OCI-LY3 (cell line): ENCODE data around the gene MTIF3.

ENCODE experiments used
- H2AFZ ChIP-seq: fragments of 200-600, 300-600 bp; shearing (Covaris generic); 2 replicates; pipeline ENCODE4 v1.6.0; 2014; ENCODE audit warnings: antibody characterized with exemption, low read depth, low read length
- H3K27ac ChIP-seq: fragments of 200-600, 300-600 bp; sonication (generic); 2 replicates; pipeline ENCODE4 v1.5.1; 2014; ENCODE audit warnings: mild to moderate bottlenecking, low read length, moderate library complexity, mixed read lengths
- H3K27me3 ChIP-seq: fragments of 200-600, 300-600 bp; sonication (generic); 2 replicates; pipeline ENCODE4 v1.6.1; 2014; ENCODE audit warnings: low read depth, low read length, mixed read lengths
- H3K36me3 ChIP-seq: fragments of 200-600, 300-600 bp; sonication (generic); replicated peaks from 2 replicates; pipeline ENCODE3; 2014; ENCODE audit warnings: low read depth, low read length, mixed read lengths
- H3K4me1 ChIP-seq: fragments of 300-600, 200-600 bp; sonication (generic); 2 replicates; pipeline ENCODE4 v1.6.1; 2014; ENCODE audit warnings: low read length, mixed read lengths
- H3K4me2 ChIP-seq: fragments of 200-600, 300-600 bp; sonication (generic); 2 replicates; pipeline ENCODE4 v1.6.1; 2014; ENCODE audit warnings: low read length, mixed read lengths
- H3K4me3 ChIP-seq: fragments of 300-600, 200-600 bp; sonication (generic); 2 replicates; pipeline ENCODE4 v1.5.1; 2014; ENCODE audit warnings: antibody characterized with exemption, mild to moderate bottlenecking, low read length, moderate library complexity
- H3K79me2 ChIP-seq: fragments of 300-600, 200-600 bp; shearing (Covaris generic); 2 replicates; pipeline ENCODE4 v1.6.1; 2014; ENCODE audit warnings: mild to moderate bottlenecking, low read length, mixed read lengths
- H3K9ac ChIP-seq: fragments of 300-600, 200-600 bp; shearing (Covaris generic); 2 replicates; pipeline ENCODE4 v1.6.0; 2014; ENCODE audit warnings: mild to moderate bottlenecking, low read length, moderate library complexity
- H3K9me3 ChIP-seq: fragments of 200-600, 300-600 bp; shearing (Covaris generic); 2 replicates; pipeline ENCODE4 v1.6.1; 2014; ENCODE audit warnings: low read length, mixed read lengths; ENCODE audit not compliant: insufficient read depth
- H4K20me1 ChIP-seq: fragments of 200-600, 300-600 bp; sonication (generic); 2 replicates; pipeline ENCODE4 v1.6.1; 2016; ENCODE audit warnings: low read length, mixed read lengths; ENCODE audit not compliant: insufficient read depth
- EZH2phosphoT487 ChIP-seq: fragments of 200-600 bp; shearing (Covaris generic); IDR thresholded peaks from 2 replicates; pipeline ENCODE4 v1.6.1; 2018; ENCODE audit warnings: antibody characterized with exemption, mixed run types, low read depth
- TF ChIP-seq, protein P1 (sequence below): fragments of 200-600, 300-600 bp; sonication (generic); IDR thresholded peaks from 2 replicates; pipeline ENCODE4 v1.5.1; 2014; ENCODE audit warnings: antibody characterized with exemption, low read length, low read depth

Gene MTIF3

DNA sequence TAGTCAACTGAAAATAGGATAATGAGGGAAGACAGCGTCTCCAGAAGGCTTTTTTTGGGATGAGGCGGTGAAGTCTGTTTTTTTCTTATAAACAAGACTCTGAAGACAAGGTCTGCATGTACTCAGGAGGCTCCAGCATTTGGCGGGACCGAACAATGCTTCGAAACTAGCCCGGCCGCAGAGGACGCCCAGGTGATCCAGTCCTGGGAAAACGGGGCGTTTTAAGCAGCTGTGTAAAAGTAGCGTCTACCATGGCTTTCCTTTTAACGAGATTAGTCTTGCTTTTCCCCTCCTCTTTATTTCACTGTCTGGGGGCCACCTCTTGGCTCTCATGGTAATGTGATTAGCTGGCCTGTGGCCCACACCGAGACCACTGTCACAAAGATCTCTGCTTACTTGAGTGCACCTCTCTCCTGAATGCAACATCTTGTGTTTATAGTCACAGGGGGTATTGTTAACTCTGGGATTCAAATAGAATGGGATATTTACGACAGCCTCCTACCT lies 55.3 kb downstream of the MTIF3 start:
- no peak overlapping the region for H3K9ac ChIP-seq
- H3K4me1 ChIP-seq, result no peaks in the 10 kb centered on the region
- H3K79me2 ChIP-seq, result no peaks in the 10 kb centered on the region
- H3K9me3 ChIP-seq, result no peaks in the 10 kb centered on the region
- H4K20me1 ChIP-seq, result no peaks in the 10 kb centered on the region
- no peak overlapping the region for H2AFZ ChIP-seq
- H3K4me2 ChIP-seq, result no peak overlapping the region
- H3K4me3 ChIP-seq, result no peak overlapping the region
- no peak for TF ChIP-seq EZH2phosphoT487
- TF ChIP-seq, protein P1, sequence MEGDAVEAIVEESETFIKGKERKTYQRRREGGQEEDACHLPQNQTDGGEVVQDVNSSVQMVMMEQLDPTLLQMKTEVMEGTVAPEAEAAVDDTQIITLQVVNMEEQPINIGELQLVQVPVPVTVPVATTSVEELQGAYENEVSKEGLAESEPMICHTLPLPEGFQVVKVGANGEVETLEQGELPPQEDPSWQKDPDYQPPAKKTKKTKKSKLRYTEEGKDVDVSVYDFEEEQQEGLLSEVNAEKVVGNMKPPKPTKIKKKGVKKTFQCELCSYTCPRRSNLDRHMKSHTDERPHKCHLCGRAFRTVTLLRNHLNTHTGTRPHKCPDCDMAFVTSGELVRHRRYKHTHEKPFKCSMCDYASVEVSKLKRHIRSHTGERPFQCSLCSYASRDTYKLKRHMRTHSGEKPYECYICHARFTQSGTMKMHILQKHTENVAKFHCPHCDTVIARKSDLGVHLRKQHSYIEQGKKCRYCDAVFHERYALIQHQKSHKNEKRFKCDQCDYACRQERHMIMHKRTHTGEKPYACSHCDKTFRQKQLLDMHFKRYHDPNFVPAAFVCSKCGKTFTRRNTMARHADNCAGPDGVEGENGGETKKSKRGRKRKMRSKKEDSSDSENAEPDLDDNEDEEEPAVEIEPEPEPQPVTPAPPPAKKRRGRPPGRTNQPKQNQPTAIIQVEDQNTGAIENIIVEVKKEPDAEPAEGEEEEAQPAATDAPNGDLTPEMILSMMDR, result no peak
- H3K27me3 ChIP-seq, result no peaks in the 10 kb centered on the region
- H3K36me3 ChIP-seq, result no peaks in the 10 kb centered on the region
- H3K27ac ChIP-seq, result no peak overlapping the region

DNA sequence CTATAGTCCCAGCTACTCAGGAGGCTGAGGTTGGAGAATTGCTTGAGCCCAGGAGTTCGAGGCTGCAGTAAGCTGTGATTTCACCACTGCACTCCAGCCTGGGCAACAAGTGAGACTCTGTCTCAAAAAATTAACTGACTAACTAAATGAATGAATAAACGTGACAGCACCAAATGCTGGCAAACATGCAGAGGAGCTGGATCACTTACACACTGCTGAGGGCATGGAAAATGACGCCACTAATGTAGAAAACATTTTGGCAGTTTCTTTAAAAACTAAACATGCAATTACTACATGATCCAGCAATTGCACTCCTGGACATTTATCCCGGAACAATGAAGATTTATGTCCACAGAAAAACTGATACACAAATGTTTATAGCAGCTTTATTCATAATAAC lies 57.3 kb downstream of the MTIF3 start:
- Histone ChIP-seq H3K27me3 (no peaks in the 10 kb centered on the region), H2AFZ (no peak overlapping the region), H3K79me2 (no peaks in the 10 kb centered on the region), H3K9me3 (no peaks in the 10 kb centered on the region), H3K4me2 (no peak overlapping the region), H3K27ac (no peak overlapping the region), H3K4me3 (no peak overlapping the region), H4K20me1 (no peaks in the 10 kb centered on the region), H3K9ac (no peak overlapping the region), H3K36me3 (no peaks in the 10 kb centered on the region), H3K4me1 (no peaks in the 10 kb centered on the region)
- TF ChIP-seq, protein P1, result no peak
- no peak for TF ChIP-seq EZH2phosphoT487

DNA sequence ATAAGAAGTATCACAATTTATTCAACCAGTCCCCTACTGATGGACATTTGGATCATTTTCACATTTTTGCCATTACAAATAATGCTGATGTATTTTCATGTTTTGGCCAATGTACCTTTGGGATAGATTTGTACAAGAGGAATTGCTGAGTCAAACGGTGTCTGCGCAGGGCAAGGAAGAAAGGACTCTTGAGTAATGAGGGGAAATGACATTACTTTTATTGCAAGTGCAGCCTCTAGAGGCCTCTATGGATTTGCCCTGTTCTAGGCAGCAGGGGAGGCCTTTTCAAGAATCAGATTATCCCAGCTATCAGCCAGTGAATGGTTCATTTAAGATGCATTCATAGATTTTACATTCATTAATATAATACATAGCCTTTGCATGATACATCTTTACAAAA lies 58.9 kb downstream of the MTIF3 start:
- Histone ChIP-seq H3K4me1 (no peaks in the 10 kb centered on the region), H3K9me3 (no peaks in the 10 kb centered on the region), H4K20me1 (no peaks in the 10 kb centered on the region), H3K27ac (no peak overlapping the region), H3K79me2 (no peaks in the 10 kb centered on the region), H3K36me3 (no peaks in the 10 kb centered on the region), H3K27me3 (no peaks in the 10 kb centered on the region), H3K4me2 (no peak overlapping the region), H3K4me3 (no peak overlapping the region), H3K9ac (no peak overlapping the region), H2AFZ (no peak overlapping the region)
- no peak for TF ChIP-seq EZH2phosphoT487
- TF ChIP-seq, protein P1, result no peak

GRCh38 chr13:27389891-27390290 lies 60.5 kb downstream of the MTIF3 start:
- Histone ChIP-seq H3K4me2 (no peak overlapping the region), H3K79me2 (no peaks in the 10 kb centered on the region), H4K20me1 (no peaks in the 10 kb centered on the region), H3K4me3 (no peak overlapping the region), H3K27me3 (no peaks in the 10 kb centered on the region), H3K27ac (no peak overlapping the region), H3K9ac (no peak overlapping the region), H3K9me3 (no peaks in the 10 kb centered on the region), H3K36me3 (no peaks in the 10 kb centered on the region), H3K4me1 (no peaks in the 10 kb centered on the region), H2AFZ (no peak overlapping the region)
- TF ChIP-seq, protein P1, result no peak
- TF ChIP-seq EZH2phosphoT487, result no peak
